PFSK-1 (cell line): ENCODE measurements around the gene NPR3.

ENCODE experiments used
- FOXP2 ChIP-seq: optimal IDR thresholded peaks from 2 replicates; pipeline ENCODE3; 2011; ENCODE audit warnings: borderline replicate concordance, control low read depth, inconsistent platforms; ENCODE audit not compliant: insufficient read depth; ENCODE audit errors: extremely low read length, extremely low read depth
- POLR2AphosphoS5 ChIP-seq: IDR thresholded peaks from 2 replicates; pipeline ENCODE4 v1.6.1; 2012; ENCODE audit warnings: low read depth, mild to moderate bottlenecking, control low read depth, low read length, moderate library complexity
- REST ChIP-seq, 2 experiments: IDR thresholded peaks; 2 replicates each; pipeline versions ENCODE4 v1.6.1 to v1.8.0; 2011 to 2012; ENCODE audit warnings: low read depth in 2 of 2, low read length in 2 of 2, control low read depth in 1 of 2, inconsistent platforms in 1 of 2, mild to moderate bottlenecking in 1 of 2, moderate library complexity in 1 of 2; ENCODE audit not compliant: insufficient read depth in 1 of 2
- SIN3A ChIP-seq: IDR thresholded peaks from 2 replicates; pipeline ENCODE4 v1.6.1; 2012; ENCODE audit warnings: mild to moderate bottlenecking, low read length, moderate library complexity, borderline replicate concordance; ENCODE audit not compliant: insufficient read depth
- TAF1 ChIP-seq: IDR thresholded peaks from 2 replicates; pipeline ENCODE4 v1.6.1; 2012; ENCODE audit warnings: low read length, control low read depth, borderline replicate concordance; ENCODE audit not compliant: insufficient read depth

Gene NPR3

DNA sequence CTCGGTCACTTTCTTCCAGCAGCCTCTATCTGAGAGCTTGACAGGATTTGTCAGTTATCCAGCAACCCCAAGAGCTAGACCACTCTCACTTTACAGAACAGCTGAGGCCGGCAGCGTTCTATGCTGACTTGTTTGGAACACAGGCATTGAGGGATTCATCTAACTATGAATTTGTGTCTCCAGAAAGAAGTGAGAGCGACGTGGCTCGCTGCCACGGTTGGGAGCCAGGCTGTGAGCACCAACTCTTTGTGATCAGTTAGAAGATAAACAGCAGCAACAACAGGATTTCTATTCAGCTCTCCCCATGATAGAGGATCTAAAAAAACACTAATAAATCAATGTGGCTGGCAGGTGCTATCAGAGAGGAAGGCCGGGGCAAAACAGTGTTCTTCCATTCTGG is 58.6 kb downstream of the NPR3 start:
- TF ChIP-seq POLR2AphosphoS5 (no peak), REST (IDR thresholded peaks at IDR 0.05; ENCODE audit: insufficient read depth in 1 of 2, low read depth in 2 of 2, low read length in 2 of 2) (no peak), TAF1 (no peak), SIN3A (no peak), FOXP2 (no peak)

- TF ChIP-seq TAF1 (no peak), REST (IDR thresholded peaks at IDR 0.05; ENCODE audit: insufficient read depth in 1 of 2, low read depth in 2 of 2, low read length in 2 of 2) (no peak), POLR2AphosphoS5 (no peak), SIN3A (no peak), FOXP2 (no peak)
Observed at GRCh38 chr5:32770444-32770843, 59.3 kb downstream of the NPR3 start.

GRCh38 chr5:32771037-32771436 is 59.9 kb downstream of the NPR3 start:
- TF ChIP-seq FOXP2 = no peak
- TF ChIP-seq REST (IDR thresholded peaks at IDR 0.05; ENCODE audit: insufficient read depth in 1 of 2, low read depth in 2 of 2, low read length in 2 of 2) = no peak
- TF ChIP-seq TAF1 = no peak
- TF ChIP-seq SIN3A = no peak
- no peak for TF ChIP-seq POLR2AphosphoS5

- no peak for TF ChIP-seq REST (IDR thresholded peaks at IDR 0.05; ENCODE audit: insufficient read depth in 1 of 2, low read depth in 2 of 2, low read length in 2 of 2)
- no peak for TF ChIP-seq TAF1
- TF ChIP-seq SIN3A = no peak
- no peak for TF ChIP-seq POLR2AphosphoS5
- TF ChIP-seq FOXP2 = no peak
Observed at GRCh38 chr5:32773944-32774343, 62.8 kb downstream of the NPR3 start.

DNA sequence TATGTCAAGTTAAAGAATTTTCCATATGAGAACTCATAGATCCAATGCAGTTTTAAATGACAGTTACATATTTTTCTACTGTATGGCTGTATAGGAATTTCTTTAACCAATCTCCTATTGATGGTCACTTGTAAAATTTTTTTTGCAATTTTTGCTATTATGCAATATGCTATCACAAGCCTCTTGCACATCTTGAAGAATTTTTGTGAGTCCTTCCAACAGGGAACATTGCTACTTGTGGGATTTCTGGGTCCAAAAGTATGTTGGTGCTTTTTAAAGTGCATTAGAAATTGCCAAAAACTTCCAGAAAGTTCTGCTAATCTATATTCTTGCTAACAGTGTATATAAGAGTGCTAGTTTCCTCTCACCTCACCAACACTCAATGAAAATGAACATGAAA is 65.1 kb downstream of the NPR3 start:
- TF ChIP-seq POLR2AphosphoS5 (no peak), REST (IDR thresholded peaks at IDR 0.05; ENCODE audit: insufficient read depth in 1 of 2, low read depth in 2 of 2, low read length in 2 of 2) (no peak), FOXP2 (no peak), TAF1 (no peak), SIN3A (no peak)
